Measurements from ENCODE around the gene MAS1.
"Not testable (repeated sequence)": the region's sequence is repeated elsewhere in the genome, so short reads cannot be mapped to it uniquely, and the experiment has no call there.

Gene MAS1

DNA sequence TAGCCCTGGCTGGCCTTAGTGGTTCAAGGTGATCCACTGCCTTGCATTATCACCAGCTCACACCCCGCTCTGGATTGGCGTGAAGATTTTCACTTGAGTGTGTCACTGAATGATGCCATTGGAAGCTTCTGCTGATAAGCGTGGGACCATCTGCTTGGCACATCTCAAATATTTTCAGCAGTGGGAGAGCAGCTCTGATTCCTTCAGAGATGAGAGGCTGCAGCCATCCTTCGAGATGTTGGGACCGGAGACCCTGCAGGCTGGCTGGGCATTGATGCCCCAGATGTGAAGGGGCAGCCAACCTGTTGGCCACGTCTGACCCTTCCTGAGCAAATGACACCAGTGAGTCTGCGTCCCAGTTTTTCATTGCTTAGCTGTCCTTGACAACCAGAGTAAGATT lies at the start of gene MAS1:
Gene MAS1 (plus strand): TSS at position 197 of the 400 bp plus-strand sequence. CDS start 15,968 bp downstream, outside the sequence.
- DNase-seq (ENCODE audit: low spot score), result no peak

DNA sequence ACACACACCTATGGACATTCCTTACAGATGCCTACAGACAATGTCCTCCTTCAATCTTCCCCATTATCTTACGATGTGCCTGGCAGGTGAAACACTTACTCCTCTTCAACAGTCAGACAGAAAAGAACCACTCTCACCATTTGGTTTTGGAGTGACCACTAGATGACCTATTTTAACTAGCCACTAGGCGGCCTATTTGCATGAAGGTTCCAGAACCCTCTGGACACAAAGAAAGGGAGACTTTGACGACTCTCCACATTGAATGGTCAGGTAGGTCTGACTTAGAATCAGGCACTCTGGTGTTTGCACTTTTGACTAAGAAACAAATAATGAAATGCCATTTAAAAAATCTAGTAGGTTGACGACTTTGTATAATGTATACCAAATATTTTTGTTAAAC lies 48.8 kb upstream of the MAS1 start:
- DNase-seq (ENCODE audit: low spot score), result no peak

GRCh38 chr6:159844737-159845645 lies 45.8 kb upstream of the MAS1 start:
- no peak for DNase-seq (ENCODE audit: low spot score)

GRCh38 chr6:159848552-159848951 lies 42.2 kb upstream of the MAS1 start:
- DNase-seq (ENCODE audit: low spot score), result not testable (repeated sequence)

DNA sequence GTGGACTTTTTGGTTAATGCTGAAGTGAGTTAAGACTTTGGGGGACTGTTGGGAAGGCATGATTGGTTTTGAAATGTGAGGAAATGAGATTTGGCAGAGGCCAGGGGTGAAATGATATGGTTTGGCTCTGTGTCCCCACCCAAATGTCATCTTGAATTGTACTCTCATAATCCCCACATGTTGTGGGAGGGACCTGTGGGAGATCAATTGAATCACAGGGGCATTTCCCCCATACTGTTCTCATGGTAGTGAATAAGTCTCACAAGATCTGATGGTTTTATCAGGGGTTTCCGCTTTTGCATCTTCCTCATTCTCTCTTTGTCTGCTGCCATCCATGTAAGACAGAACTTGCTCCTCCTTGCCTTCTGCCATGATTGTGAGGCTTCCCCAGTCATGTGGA lies 40.9 kb upstream of the MAS1 start:
- not testable (repeated sequence) for DNase-seq (ENCODE audit: low spot score)

GRCh38 chr6:159852877-159853276 lies 37.9 kb upstream of the MAS1 start:
- no peak for DNase-seq (ENCODE audit: low spot score)

DNA sequence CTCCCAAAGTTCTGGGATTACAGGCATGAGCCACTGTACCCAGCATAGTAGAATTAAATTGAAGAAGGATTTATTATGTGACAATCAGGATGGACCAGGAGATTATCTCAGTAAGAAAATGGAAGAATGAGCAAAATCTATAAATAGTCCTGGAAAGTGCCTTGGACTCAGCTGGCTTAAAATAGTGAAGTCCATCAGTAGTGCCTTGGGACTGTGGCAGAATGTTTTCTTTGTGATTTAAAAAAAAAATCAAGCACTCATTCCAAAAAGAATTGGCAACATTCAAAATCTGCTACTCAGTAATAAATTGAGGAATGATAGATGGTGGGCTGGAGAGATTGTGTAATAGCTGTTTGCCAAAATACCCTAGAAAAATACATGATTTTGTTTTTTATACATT lies 37.0 kb upstream of the MAS1 start:
- no peak for DNase-seq (ENCODE audit: low spot score)

GRCh38 chr6:159854959-159855358 lies 35.8 kb upstream of the MAS1 start:
- DNase-seq (ENCODE audit: low spot score), result no peak

- no peak for DNase-seq (ENCODE audit: low spot score)
Observed at GRCh38 chr6:159858259-159858658, 32.5 kb upstream of the MAS1 start.

DNA sequence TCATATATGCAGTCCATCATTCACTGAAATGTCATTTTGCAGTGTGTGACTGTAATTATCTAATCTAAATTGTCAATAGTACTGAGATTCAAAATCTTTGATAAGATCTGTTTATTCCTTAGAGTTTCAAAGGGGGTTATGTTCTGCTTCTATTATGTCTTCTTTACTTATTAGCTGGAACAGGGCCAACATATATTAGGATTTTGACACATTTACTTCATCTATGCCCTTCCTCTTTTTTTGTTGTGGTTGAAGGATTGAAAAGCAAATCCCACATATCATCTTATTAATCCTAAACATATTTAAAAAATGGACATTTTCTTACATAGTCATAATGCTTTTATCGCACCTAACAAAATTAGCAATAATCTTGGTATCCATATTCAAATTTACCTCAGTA lies 30.3 kb upstream of the MAS1 start:
- no peak for DNase-seq (ENCODE audit: low spot score)

DNA sequence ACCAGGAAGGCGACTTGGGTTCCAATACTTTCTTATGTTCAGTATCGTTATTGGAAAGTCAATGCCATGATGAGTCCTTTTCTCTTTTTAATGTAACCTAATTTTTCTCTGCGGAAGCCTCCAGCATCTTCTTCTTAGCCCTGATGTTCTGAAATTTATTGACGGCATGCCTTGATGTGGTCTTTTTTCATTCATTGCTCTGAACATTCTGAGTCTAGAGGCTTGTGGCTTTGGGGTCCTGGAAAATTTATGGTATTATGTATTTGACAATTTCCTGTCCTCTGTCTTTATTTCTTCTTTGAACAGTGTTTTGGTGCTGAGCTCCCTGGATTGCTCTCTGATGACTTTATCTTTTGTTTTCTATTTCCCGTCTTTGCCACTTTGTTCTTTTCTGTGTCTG lies 28.7 kb upstream of the MAS1 start:
- DNase-seq (ENCODE audit: low spot score), result no peak

DNA sequence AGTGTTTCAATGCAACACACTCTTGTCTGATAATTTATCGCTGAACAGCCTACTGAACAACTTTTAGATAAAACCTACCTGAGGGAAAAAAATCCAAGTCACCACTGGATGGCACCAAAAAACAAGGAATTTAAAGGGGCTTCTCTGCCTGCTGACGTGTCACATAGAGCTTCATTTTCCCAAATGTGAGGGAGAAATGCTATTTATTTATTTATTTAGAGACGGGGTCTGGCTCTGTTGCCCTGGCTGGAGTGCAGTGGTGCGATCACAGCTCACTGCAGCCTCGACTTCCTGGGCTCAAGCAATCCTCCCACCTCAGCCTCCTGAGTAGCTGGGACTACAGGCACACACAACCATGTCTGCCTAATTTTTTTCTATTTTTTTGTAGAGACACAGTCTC lies 27.4 kb upstream of the MAS1 start:
- not testable (repeated sequence) for DNase-seq (ENCODE audit: low spot score)

- DNase-seq (ENCODE audit: low spot score), result no peak
Observed at GRCh38 chr6:159865226-159865920, 25.4 kb upstream of the MAS1 start.

DNA sequence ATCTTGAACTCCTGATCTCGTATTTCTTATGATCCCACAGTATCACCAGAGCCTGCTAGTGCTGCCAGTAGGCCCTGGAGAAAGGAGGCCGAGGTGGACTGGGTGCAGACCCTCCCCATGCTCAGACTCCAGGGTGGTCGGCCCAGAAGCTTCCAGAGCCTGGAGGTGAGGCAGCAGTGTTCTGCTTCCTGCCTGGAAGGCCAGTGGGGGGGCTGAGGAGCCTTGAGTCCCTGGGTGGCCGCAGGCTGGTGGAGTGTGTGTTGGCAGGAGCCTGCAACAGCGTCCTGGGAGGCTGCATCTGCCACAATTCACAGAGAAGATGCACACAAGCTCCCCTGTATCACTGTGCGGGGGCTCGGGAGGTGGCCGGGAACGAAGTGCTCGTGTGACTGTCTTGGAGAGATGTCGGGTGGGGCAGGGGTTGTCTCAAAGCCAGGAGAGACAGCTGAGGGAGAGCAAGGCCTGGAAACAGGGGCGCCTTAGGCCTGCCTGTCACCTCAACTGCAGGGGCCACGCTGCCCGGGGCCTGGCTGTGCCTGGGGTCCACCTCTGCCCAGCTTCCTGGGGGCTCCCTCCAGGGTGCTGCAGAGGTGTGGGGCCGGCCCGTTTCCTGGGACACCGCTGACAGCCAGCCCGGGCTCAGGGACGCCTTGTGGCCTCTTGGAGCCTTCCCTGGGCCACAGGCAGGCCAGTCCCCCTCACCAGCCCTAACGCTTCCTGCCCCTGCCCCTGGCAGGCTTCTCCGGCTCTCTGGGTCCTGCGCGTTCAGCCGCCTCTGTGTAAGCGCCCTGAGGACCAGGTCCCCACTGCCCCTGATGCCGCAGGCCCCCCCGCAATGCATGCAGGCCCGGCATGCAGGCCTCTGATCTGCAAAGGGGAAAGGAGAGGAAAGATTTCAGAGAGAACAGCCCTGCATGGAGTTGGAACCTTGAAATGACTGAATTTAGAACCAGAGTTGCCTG lies 24.2 kb upstream of the MAS1 start:
- DNase-seq (ENCODE audit: low spot score), result no peak

GRCh38 chr6:159871241-159871640 lies 19.5 kb upstream of the MAS1 start:
- no peak for DNase-seq (ENCODE audit: low spot score)

- DNase-seq (ENCODE audit: low spot score), result no peak
Observed at GRCh38 chr6:159871906-159872305, 18.9 kb upstream of the MAS1 start.

GRCh38 chr6:159874435-159874834 lies 16.4 kb upstream of the MAS1 start:
- DNase-seq (ENCODE audit: low spot score), result no peak

- no peak for DNase-seq (ENCODE audit: low spot score)
Observed at GRCh38 chr6:159875194-159875593, 15.6 kb upstream of the MAS1 start.

GRCh38 chr6:159876242-159876641 lies 14.5 kb upstream of the MAS1 start:
- no peak for DNase-seq (ENCODE audit: low spot score)

- no peak for DNase-seq (ENCODE audit: low spot score)
Observed at GRCh38 chr6:159877256-159877808, 13.5 kb upstream of the MAS1 start.

DNA sequence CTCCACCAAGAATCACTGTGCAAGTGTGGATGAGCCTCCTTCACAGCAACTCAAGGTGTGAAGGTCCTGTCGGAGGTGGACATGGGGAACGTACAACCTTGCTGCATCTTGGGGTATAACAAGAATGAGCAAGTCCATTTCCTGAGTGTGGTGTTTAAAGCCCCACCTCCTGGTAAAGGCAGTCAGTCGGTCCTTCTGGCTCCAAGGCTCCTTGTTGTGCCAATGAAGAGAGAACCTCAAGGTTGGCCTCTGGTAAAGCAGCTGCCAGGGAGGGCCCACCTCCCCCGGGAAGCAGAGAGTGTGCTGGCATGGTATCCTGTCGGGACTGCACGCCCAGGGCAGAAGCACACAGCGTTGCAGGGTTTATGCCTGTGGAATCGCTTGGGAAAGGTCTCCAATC lies 12.4 kb upstream of the MAS1 start:
- no peak for DNase-seq (ENCODE audit: low spot score)

- DNase-seq (ENCODE audit: low spot score), result no peak
Observed at GRCh38 chr6:159879856-159880255, 10.9 kb upstream of the MAS1 start.
